ENCODE measurements around the gene SH2D3A.

GRCh38 chr19:6807291-6807690 is 40.1 kb upstream of the SH2D3A start:
- TF ChIP-seq POLR2AphosphoS5 (IDR thresholded peaks at IDR 0.05; ENCODE audit: low read depth, low read length) (no peak), TAF1 (IDR thresholded peaks at IDR 0.05; ENCODE audit: borderline replicate concordance, insufficient read depth, low read length) (no peak), FOXP2 (optimal IDR thresholded peaks at IDR 0.05; ENCODE audit: borderline replicate concordance, extremely low read depth, extremely low read length, insufficient read depth) (no peak)
- TF ChIP-seq, protein P1, sequence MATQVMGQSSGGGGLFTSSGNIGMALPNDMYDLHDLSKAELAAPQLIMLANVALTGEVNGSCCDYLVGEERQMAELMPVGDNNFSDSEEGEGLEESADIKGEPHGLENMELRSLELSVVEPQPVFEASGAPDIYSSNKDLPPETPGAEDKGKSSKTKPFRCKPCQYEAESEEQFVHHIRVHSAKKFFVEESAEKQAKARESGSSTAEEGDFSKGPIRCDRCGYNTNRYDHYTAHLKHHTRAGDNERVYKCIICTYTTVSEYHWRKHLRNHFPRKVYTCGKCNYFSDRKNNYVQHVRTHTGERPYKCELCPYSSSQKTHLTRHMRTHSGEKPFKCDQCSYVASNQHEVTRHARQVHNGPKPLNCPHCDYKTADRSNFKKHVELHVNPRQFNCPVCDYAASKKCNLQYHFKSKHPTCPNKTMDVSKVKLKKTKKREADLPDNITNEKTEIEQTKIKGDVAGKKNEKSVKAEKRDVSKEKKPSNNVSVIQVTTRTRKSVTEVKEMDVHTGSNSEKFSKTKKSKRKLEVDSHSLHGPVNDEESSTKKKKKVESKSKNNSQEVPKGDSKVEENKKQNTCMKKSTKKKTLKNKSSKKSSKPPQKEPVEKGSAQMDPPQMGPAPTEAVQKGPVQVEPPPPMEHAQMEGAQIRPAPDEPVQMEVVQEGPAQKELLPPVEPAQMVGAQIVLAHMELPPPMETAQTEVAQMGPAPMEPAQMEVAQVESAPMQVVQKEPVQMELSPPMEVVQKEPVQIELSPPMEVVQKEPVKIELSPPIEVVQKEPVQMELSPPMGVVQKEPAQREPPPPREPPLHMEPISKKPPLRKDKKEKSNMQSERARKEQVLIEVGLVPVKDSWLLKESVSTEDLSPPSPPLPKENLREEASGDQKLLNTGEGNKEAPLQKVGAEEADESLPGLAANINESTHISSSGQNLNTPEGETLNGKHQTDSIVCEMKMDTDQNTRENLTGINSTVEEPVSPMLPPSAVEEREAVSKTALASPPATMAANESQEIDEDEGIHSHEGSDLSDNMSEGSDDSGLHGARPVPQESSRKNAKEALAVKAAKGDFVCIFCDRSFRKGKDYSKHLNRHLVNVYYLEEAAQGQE (IDR thresholded peaks at IDR 0.05; ENCODE audit: insufficient read depth in 1 of 2, low read depth in 2 of 2, low read length in 2 of 2): no peak

Data from PFSK-1 (cell line).